Measurements from ENCODE around the gene ZMYM1.

The ZMYM1 gene

GRCh38 chr1:35080171-35080854 is 1.1 kb downstream of the ZMYM1 start:
- H3K4me3 ChIP-seq (ENCODE audit: low read depth in 1 of 2, low read length in 2 of 2): peak overlapping the region; percentile 77 to 79
- peak overlapping the region; percentile 89 for H3K27ac ChIP-seq (ENCODE audit: low read length)

DNA sequence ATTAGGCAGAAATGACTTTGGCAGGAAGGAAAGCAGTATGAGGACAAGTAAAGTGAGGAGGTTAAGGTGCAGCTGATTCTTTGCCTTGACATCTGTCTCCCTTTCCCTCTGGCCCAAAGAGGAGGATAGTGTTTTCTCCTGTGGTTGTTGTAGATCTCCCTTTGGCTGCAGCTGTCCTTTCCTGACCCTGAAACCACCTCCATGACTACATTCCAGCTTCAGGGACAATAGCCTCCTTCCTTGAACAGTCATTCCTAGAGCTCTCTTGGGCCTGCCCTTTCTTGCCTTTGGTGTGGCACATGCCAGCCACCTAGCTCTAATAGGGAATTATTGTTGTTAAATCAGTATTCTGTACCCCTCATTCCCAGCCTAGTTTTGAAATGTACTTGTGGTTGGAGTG is 6.2 kb downstream of the ZMYM1 start:
- Histone ChIP-seq H3K4me3 (ENCODE audit: low read depth in 1 of 2, low read length in 2 of 2) (no peak overlapping the region), H3K9me3 (ENCODE audit: control insufficient read depth in 1 of 2, low read length in 2 of 2) (no peaks in the 10 kb centered on the region), H3K27ac (ENCODE audit: low read length) (no peak overlapping the region), H3K36me3 (ENCODE audit: control insufficient read depth in 1 of 2, insufficient read depth in 2 of 2, low read length in 2 of 2) (peaks cover 0 to 3% of the 10 kb centered on the region in 2 donors), H3K27me3 (ENCODE audit: low read depth, low read length) (no peaks in the 10 kb centered on the region), H3K4me1 (ENCODE audit: control insufficient read depth in 1 of 2, insufficient read depth in 2 of 2, low read length in 2 of 2) (peaks cover 0 to 2% of the 10 kb centered on the region in 2 donors)

More at GRCh38 chr1:35080171-35080854, 1.1 kb downstream of the ZMYM1 start:
- Histone ChIP-seq H3K27me3 (ENCODE audit: low read depth, low read length) (no peaks in the 10 kb centered on the region), H3K36me3 (ENCODE audit: control insufficient read depth in 1 of 2, insufficient read depth in 2 of 2, low read length in 2 of 2) (peaks cover 0 to 3% of the 10 kb centered on the region in 2 donors), H3K4me1 (ENCODE audit: control insufficient read depth in 1 of 2, insufficient read depth in 2 of 2, low read length in 2 of 2) (peaks cover 0 to 4% of the 10 kb centered on the region in 2 donors), H3K9me3 (ENCODE audit: control insufficient read depth in 1 of 2, low read length in 2 of 2) (no peaks in the 10 kb centered on the region)

DNA sequence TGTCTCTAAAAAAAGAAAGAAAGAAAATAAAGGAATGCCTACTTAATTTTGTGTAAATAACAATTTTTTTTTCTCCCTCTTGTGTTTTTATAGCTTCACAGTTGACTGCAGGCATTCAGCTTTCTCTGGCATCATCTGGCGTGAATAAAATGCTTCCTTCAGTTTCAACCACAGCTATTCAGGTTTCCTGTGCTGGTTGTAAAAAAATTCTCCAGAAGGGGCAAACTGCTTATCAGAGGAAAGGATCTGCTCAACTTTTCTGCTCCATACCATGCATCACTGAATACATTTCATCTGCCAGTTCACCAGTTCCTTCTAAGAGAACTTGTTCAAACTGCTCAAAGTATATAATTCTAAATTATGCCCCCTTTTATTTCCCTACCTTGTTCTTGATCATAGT is 18.0 kb downstream of the ZMYM1 start:
- Histone ChIP-seq H3K4me3 (ENCODE audit: low read depth in 1 of 2, low read length in 2 of 2) (no peak overlapping the region), H3K4me1 (ENCODE audit: control insufficient read depth in 1 of 2, insufficient read depth in 2 of 2, low read length in 2 of 2) (no peaks in the 10 kb centered on the region), H3K36me3 (ENCODE audit: control insufficient read depth in 1 of 2, insufficient read depth in 2 of 2, low read length in 2 of 2) (peaks cover 33 to 49% of the 10 kb centered on the region in 2 donors), H3K27ac (ENCODE audit: low read length) (no peak overlapping the region), H3K27me3 (ENCODE audit: low read depth, low read length) (no peaks in the 10 kb centered on the region), H3K9me3 (ENCODE audit: control insufficient read depth in 1 of 2, low read length in 2 of 2) (no peaks in the 10 kb centered on the region)

- no peak overlapping the region for H3K4me3 ChIP-seq (ENCODE audit: low read depth in 1 of 2, low read length in 2 of 2)
- no peaks in the 10 kb centered on the region for H3K4me1 ChIP-seq (ENCODE audit: control insufficient read depth in 1 of 2, insufficient read depth in 2 of 2, low read length in 2 of 2)
- peaks cover 10 to 19% of the 10 kb centered on the region in 2 donors for H3K36me3 ChIP-seq (ENCODE audit: control insufficient read depth in 1 of 2, insufficient read depth in 2 of 2, low read length in 2 of 2)
- no peak overlapping the region for H3K27ac ChIP-seq (ENCODE audit: low read length)
- no peaks in the 10 kb centered on the region for H3K27me3 ChIP-seq (ENCODE audit: low read depth, low read length)
- no peaks in the 10 kb centered on the region for H3K9me3 ChIP-seq (ENCODE audit: control insufficient read depth in 1 of 2, low read length in 2 of 2)
Measured at GRCh38 chr1:35111106-35111505, 31.9 kb downstream of the ZMYM1 start.

DNA sequence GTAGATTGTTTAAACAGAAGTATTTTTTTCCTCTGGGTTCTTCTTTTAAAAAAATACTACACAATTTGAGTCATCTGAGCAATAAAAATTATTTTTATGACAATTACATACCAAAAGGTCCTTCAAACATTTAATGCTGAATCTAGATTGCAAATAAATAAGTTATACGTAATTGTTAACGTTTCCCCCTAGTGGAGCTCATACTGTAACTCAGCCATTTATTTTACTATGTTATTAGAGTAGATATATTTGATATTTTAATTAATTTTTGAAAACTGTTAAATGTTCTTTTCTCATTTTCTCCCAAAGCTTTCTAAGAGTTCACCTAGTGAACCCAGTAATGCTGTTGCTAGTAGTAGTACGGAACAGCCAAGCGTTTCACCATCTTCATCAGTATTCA is 33.5 kb downstream of the ZMYM1 start:
- no peaks in the 10 kb centered on the region for H3K27me3 ChIP-seq (ENCODE audit: low read depth, low read length)
- no peak overlapping the region for H3K27ac ChIP-seq (ENCODE audit: low read length)
- no peak overlapping the region for H3K4me3 ChIP-seq (ENCODE audit: low read depth in 1 of 2, low read length in 2 of 2)
- H3K9me3 ChIP-seq (ENCODE audit: control insufficient read depth in 1 of 2, low read length in 2 of 2): no peaks in the 10 kb centered on the region
- H3K36me3 ChIP-seq (ENCODE audit: control insufficient read depth in 1 of 2, insufficient read depth in 2 of 2, low read length in 2 of 2): peaks cover 10 to 19% of the 10 kb centered on the region in 2 donors
- H3K4me1 ChIP-seq (ENCODE audit: control insufficient read depth in 1 of 2, insufficient read depth in 2 of 2, low read length in 2 of 2): no peaks in the 10 kb centered on the region

- H3K4me1 ChIP-seq (ENCODE audit: control insufficient read depth in 1 of 2, insufficient read depth in 2 of 2, low read length in 2 of 2): no peaks in the 10 kb centered on the region
Measured at GRCh38 chr1:35115459-35116383, 36.5 kb downstream of the ZMYM1 start.

DNA sequence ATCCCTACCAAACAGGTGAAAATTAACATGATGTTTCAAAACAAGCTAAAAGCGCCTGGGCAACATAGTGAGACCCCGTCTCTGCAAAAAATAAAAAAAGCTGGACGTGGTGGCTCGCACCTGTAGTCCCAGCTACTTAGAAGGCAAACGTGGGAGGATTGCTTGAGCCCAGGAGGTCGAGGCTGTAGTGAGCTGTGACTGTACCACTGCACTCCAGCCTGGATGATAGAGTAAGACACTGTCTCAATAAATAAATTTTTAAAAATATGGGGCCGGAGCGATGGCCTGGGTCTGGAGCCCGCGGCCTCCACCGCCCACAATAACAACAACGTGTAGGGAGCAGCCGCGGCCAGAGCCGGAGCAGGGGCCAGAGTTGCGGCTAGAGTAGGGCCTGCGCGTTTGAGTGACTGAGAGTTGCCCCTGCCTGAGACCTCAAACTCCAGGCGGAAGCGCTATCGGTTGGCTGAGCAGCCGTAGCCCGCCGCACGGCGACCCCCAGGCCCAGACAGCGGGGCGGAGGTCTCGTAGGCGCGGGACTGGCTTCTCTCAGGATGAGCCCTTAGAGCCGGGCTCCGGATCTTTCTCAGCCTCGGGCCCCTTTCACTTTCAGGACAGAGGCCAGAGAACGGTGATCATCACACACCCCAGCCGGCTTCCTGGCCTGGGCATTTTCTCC is 41.4 kb downstream of the ZMYM1 start:
- H3K27ac ChIP-seq (ENCODE audit: low read length): no peak overlapping the region
- no peaks in the 10 kb centered on the region for H3K27me3 ChIP-seq (ENCODE audit: low read depth, low read length)
- H3K4me1 ChIP-seq (ENCODE audit: control insufficient read depth in 1 of 2, insufficient read depth in 2 of 2, low read length in 2 of 2): no peaks in the 10 kb centered on the region
- no peaks in the 10 kb centered on the region for H3K9me3 ChIP-seq (ENCODE audit: control insufficient read depth in 1 of 2, low read length in 2 of 2)
- peak overlapping the region; percentile 39 to 56 for H3K4me3 ChIP-seq (ENCODE audit: low read depth in 1 of 2, low read length in 2 of 2)
- H3K36me3 ChIP-seq (ENCODE audit: control insufficient read depth in 1 of 2, insufficient read depth in 2 of 2, low read length in 2 of 2): no peaks in the 10 kb centered on the region

More at GRCh38 chr1:35115459-35116383, 36.5 kb downstream of the ZMYM1 start:
- Histone ChIP-seq H3K36me3 (ENCODE audit: control insufficient read depth in 1 of 2, insufficient read depth in 2 of 2, low read length in 2 of 2) (peaks cover 10 to 19% of the 10 kb centered on the region in 2 donors), H3K4me3 (ENCODE audit: low read depth in 1 of 2, low read length in 2 of 2) (no peak overlapping the region), H3K9me3 (ENCODE audit: control insufficient read depth in 1 of 2, low read length in 2 of 2) (no peaks in the 10 kb centered on the region), H3K27me3 (ENCODE audit: low read depth, low read length) (no peaks in the 10 kb centered on the region), H3K27ac (ENCODE audit: low read length) (no peak overlapping the region)

GRCh38 chr1:35122311-35122710 is 43.1 kb downstream of the ZMYM1 start:
- Histone ChIP-seq H3K4me3 (ENCODE audit: low read depth in 1 of 2, low read length in 2 of 2) (no peak overlapping the region), H3K4me1 (ENCODE audit: control insufficient read depth in 1 of 2, insufficient read depth in 2 of 2, low read length in 2 of 2) (no peaks in the 10 kb centered on the region), H3K27me3 (ENCODE audit: low read depth, low read length) (no peaks in the 10 kb centered on the region), H3K36me3 (ENCODE audit: control insufficient read depth in 1 of 2, insufficient read depth in 2 of 2, low read length in 2 of 2) (no peaks in the 10 kb centered on the region), H3K27ac (ENCODE audit: low read length) (no peak overlapping the region), H3K9me3 (ENCODE audit: control insufficient read depth in 1 of 2, low read length in 2 of 2) (peaks cover 0 to 4% of the 10 kb centered on the region in 2 donors)

DNA sequence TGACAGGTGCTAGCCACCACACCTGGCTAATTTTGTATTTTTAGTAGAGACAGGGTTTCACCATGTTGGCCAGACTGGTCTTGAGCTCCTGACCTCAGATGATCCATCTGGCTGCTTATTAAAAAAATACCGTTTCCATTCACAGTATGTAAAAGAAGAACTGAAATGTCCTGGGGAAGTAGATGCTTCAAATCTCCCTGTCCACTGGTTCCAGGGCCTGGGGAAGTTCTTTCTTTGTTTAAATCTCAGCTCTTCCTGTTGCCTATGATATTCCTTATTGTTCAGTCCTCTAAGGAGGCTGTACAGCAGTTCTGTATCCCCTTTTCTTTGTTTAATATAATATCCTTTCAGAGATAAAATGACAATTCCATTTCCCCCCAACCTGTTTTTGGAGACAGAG is 47.4 kb downstream of the ZMYM1 start:
- Histone ChIP-seq H3K27ac (ENCODE audit: low read length) (no peak overlapping the region), H3K36me3 (ENCODE audit: control insufficient read depth in 1 of 2, insufficient read depth in 2 of 2, low read length in 2 of 2) (no peaks in the 10 kb centered on the region), H3K27me3 (ENCODE audit: low read depth, low read length) (no peaks in the 10 kb centered on the region), H3K9me3 (ENCODE audit: control insufficient read depth in 1 of 2, low read length in 2 of 2) (peaks cover 0 to 4% of the 10 kb centered on the region in 2 donors), H3K4me1 (ENCODE audit: control insufficient read depth in 1 of 2, insufficient read depth in 2 of 2, low read length in 2 of 2) (no peaks in the 10 kb centered on the region), H3K4me3 (ENCODE audit: low read depth in 1 of 2, low read length in 2 of 2) (no peak overlapping the region)

DNA sequence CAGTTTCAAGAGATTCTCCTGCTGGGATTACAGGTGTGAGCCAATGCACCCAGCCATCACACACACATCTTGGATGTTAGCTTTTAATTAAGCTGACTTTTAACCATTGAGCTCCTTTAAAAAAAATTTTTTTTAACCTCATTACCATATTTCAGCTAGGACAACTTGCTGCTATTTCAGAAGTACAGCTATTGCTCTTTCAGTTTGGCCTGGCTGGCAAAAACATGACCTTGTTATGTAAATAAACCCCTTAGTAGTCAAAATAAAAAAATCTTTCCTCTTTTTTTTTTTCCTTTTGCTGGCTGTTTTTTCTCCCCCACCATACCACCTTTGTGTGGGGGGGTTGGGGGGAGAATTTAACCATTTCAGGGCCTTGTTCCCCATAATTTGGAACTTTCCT is 49.9 kb downstream of the ZMYM1 start:
- Histone ChIP-seq H3K4me1 (ENCODE audit: control insufficient read depth in 1 of 2, insufficient read depth in 2 of 2, low read length in 2 of 2) (no peaks in the 10 kb centered on the region), H3K27me3 (ENCODE audit: low read depth, low read length) (no peaks in the 10 kb centered on the region), H3K27ac (ENCODE audit: low read length) (no peak overlapping the region), H3K36me3 (ENCODE audit: control insufficient read depth in 1 of 2, insufficient read depth in 2 of 2, low read length in 2 of 2) (no peaks in the 10 kb centered on the region), H3K9me3 (ENCODE audit: control insufficient read depth in 1 of 2, low read length in 2 of 2) (peaks cover 0 to 4% of the 10 kb centered on the region in 2 donors), H3K4me3 (ENCODE audit: low read depth in 1 of 2, low read length in 2 of 2) (no peak overlapping the region)

DNA sequence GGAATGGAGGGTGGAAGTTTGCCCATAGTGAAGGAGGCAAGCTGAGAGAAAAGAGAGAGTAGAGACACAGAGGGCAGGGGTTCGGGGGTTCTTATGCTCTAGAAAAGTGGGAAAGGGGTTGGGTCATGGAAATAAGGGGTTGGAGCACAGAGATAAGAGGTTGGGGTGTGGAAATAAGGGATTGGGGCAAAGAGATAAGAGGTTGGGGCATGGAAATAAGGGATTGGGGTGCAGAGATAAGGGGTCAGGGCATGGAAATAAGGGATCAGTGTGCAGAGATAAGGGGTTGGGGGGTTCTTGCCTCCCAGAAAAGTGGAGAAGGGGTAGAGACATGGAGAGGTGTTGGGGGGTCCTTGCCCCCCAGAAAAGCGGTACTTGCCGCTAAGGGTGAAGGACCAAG is 57.6 kb downstream of the ZMYM1 start:
- H3K4me3 ChIP-seq (ENCODE audit: low read depth in 1 of 2, low read length in 2 of 2): no peak overlapping the region
- H3K36me3 ChIP-seq (ENCODE audit: control insufficient read depth in 1 of 2, insufficient read depth in 2 of 2, low read length in 2 of 2): no peaks in the 10 kb centered on the region
- no peaks in the 10 kb centered on the region for H3K27me3 ChIP-seq (ENCODE audit: low read depth, low read length)
- no peak overlapping the region for H3K27ac ChIP-seq (ENCODE audit: low read length)
- H3K4me1 ChIP-seq (ENCODE audit: control insufficient read depth in 1 of 2, insufficient read depth in 2 of 2, low read length in 2 of 2): no peaks in the 10 kb centered on the region
- no peaks in the 10 kb centered on the region for H3K9me3 ChIP-seq (ENCODE audit: control insufficient read depth in 1 of 2, low read length in 2 of 2)
